GM13977 (cell line): Measurements from ENCODE around the gene CDC23.
A peak's percentile ranks its signal among the peaks of the same experiment; 100 is the strongest.
"Not testable (repeated sequence)": the region's sequence is repeated elsewhere in the genome, so short reads cannot be mapped to it uniquely, and the experiment has no call there.

Experiments used
- DNase-seq: peaks from one replicate; pipeline ENCODE4 v3.0.0; 2012; ENCODE audit warnings: low spot score
- CTCF ChIP-seq: IDR thresholded peaks from 2 replicates; pipeline ENCODE4 v1.5.1; 2012; ENCODE audit warnings: mild to moderate bottlenecking, control low read depth; ENCODE audit not compliant: insufficient read depth; ENCODE audit errors: extremely low read depth, missing control alignments
- in situ Hi-C: fragments of 300-500 bp; cut with MboI; formaldehyde crosslinking; loops from one replicate; pipeline ENCODE4 v1.12.0; 2022; ENCODE audit warnings: low sequenced_read_pairs, low pct_unique_long_range_greater_than_20kb, mixed read lengths, inconsistent platforms; ENCODE audit not compliant: unreplicated experiment

CDC23 gene

GRCh38 chr5:138216799-138217198 lies 3.7 kb upstream of the CDC23 start:
- TF ChIP-seq CTCF = no peak
- in situ Hi-C loops = no loop called here

GRCh38 chr5:138212828-138213160 lies 329 bp downstream of the CDC23 start:
- peak; percentile 20 for DNase-seq
- no peak for TF ChIP-seq CTCF
- in situ Hi-C loops = no loop called here

More at GRCh38 chr5:138216799-138217198, 3.7 kb upstream of the CDC23 start:
- no peak for DNase-seq

GRCh38 chr5:138210985-138211384 lies 2.1 kb downstream of the CDC23 start:
- DNase-seq = no peak
- in situ Hi-C loops = no loop called here
- TF ChIP-seq CTCF = no peak

GRCh38 chr5:138193859-138194258 lies 19.3 kb downstream of the CDC23 start:
- in situ Hi-C loops = loop anchor here (25.0 kb wide), 1 partner anchor 218 kb away; no protein-coding TSS in a partner anchor
- not testable (repeated sequence) for DNase-seq

GRCh38 chr5:138192826-138193225 lies 20.3 kb downstream of the CDC23 start:
- no peak for TF ChIP-seq CTCF
- no peak for DNase-seq
- in situ Hi-C loops = loop anchor here (25.0 kb wide), 1 partner anchor 219 kb away; no protein-coding TSS in a partner anchor

GRCh38 chr5:138188626-138189025 lies 24.5 kb downstream of the CDC23 start:
- no peak for TF ChIP-seq CTCF
- DNase-seq = no peak
- in situ Hi-C loops = loop anchor here (25.0 kb wide), 1 partner anchor 224 kb away; no protein-coding TSS in a partner anchor

- DNase-seq = no peak
- no peak for TF ChIP-seq CTCF
- in situ Hi-C loops = loop anchor here (25.0 kb wide), 1 partner anchor 226 kb away; no protein-coding TSS in a partner anchor
Measured at GRCh38 chr5:138186002-138186447, 27.1 kb downstream of the CDC23 start.
